ENCODE results near the gene CDC42EP1.
"Not testable (repeated sequence)": the region's sequence is repeated elsewhere in the genome, so short reads cannot be mapped to it uniquely, and the experiment has no call there.

CDC42EP1 gene

GRCh38 chr22:37581504-37581903 lies 21.2 kb downstream of the CDC42EP1 start:
- no peak for DNase-seq (ENCODE audit: low read depth in 3 of 3)

GRCh38 chr22:37582526-37582925 lies 22.2 kb downstream of the CDC42EP1 start:
- no peak for DNase-seq (ENCODE audit: low read depth in 3 of 3)

GRCh38 chr22:37588546-37589215 lies 28.4 kb downstream of the CDC42EP1 start:
- no peak for DNase-seq (ENCODE audit: low read depth in 3 of 3)

GRCh38 chr22:37589636-37590035 lies 29.4 kb downstream of the CDC42EP1 start:
- DNase-seq (ENCODE audit: low read depth in 3 of 3): no peak

- DNase-seq (ENCODE audit: low read depth in 3 of 3): not testable (repeated sequence)
Measured at GRCh38 chr22:37591081-37591480, 30.8 kb downstream of the CDC42EP1 start.

GRCh38 chr22:37591823-37592404 lies 31.6 kb downstream of the CDC42EP1 start:
- no peak for DNase-seq (ENCODE audit: low read depth in 3 of 3)

- no peak for DNase-seq (ENCODE audit: low read depth in 3 of 3)
Measured at GRCh38 chr22:37594237-37594636, 34.0 kb downstream of the CDC42EP1 start.

GRCh38 chr22:37599153-37599552 lies 38.9 kb downstream of the CDC42EP1 start:
- no peak for DNase-seq (ENCODE audit: low read depth in 3 of 3)

GRCh38 chr22:37601203-37601539 lies 40.9 kb downstream of the CDC42EP1 start:
- no peak for DNase-seq (ENCODE audit: low read depth in 3 of 3)

- no peak for DNase-seq (ENCODE audit: low read depth in 3 of 3)
Measured at GRCh38 chr22:37601540-37602442, 41.5 kb downstream of the CDC42EP1 start.

GRCh38 chr22:37602546-37603277 lies 42.4 kb downstream of the CDC42EP1 start:
- DNase-seq (ENCODE audit: low read depth in 3 of 3): not testable (repeated sequence)

GRCh38 chr22:37604074-37604473 lies 43.8 kb downstream of the CDC42EP1 start:
- no peak for DNase-seq (ENCODE audit: low read depth in 3 of 3)

- peak in 1 of 3 donors; percentile 28 for DNase-seq (ENCODE audit: low read depth in 3 of 3)
Measured at GRCh38 chr22:37604875-37605274, 44.6 kb downstream of the CDC42EP1 start.

- peak; percentile 79 to 90 (median 87) for DNase-seq (ENCODE audit: low read depth in 3 of 3)
Measured at GRCh38 chr22:37607010-37607934, 47.0 kb downstream of the CDC42EP1 start.

- DNase-seq (ENCODE audit: low read depth in 3 of 3): no peak
Measured at GRCh38 chr22:37607935-37608476, 47.7 kb downstream of the CDC42EP1 start.

- peak; percentile 88 to 95 (median 93) for DNase-seq (ENCODE audit: low read depth in 3 of 3)
Measured at GRCh38 chr22:37608477-37609239, 48.4 kb downstream of the CDC42EP1 start, which contains the start of gene GGA1. Gene GGA1, plus strand, starts transcription at chr22:37608834. Its CDS starts 27 bp downstream, at chr22:37608861.

GRCh38 chr22:37609240-37610152 lies 49.2 kb downstream of the CDC42EP1 start:
- no peak for DNase-seq (ENCODE audit: low read depth in 3 of 3)

- DNase-seq (ENCODE audit: low read depth in 3 of 3): not testable (repeated sequence)
Measured at GRCh38 chr22:37610153-37610475, 49.8 kb downstream of the CDC42EP1 start.

Data from stimulated activated CD4-positive, alpha-beta T cell treated with anti-CD3 and anti-CD28 coated beads, TNF-alpha, amount 100 ng/mL, for 48 hours (primary cell).